Mucosa of descending colon (tissue), 3 donors: ENCODE results near the gene CAPN9. TPM values are rescaled to one million over a fixed set of nuclear protein-coding genes. Genes with fewer than 3 reads are reported as not detected.
A peak's percentile ranks its signal among the peaks of the same experiment; 100 is the strongest.

Experiments used
- ATAC-seq: fragments of 200-7000 bp; cut with Tn5 transposase; one replicate; pipeline ENCODE4 v1.9.1; 2020; ENCODE audit warnings: mild to moderate bottlenecking, moderate library complexity
- DNase-seq, 3 donors: peaks; one replicate each; pipeline ENCODE4 v3.0.0-alpha.2; 2020
- H3K36me3 ChIP-seq: fragments of 200-600 bp; one replicate; pipeline ENCODE4 v1.8.0; 2021; ENCODE audit warnings: low read depth, mild to moderate bottlenecking
- H3K4me1 ChIP-seq: fragments of 200-600 bp; one replicate; pipeline ENCODE4 v1.8.0; 2021; ENCODE audit warnings: low read depth, mild to moderate bottlenecking
- H3K4me3 ChIP-seq: fragments of 200-600 bp; one replicate; pipeline ENCODE4 v1.8.0; 2021; ENCODE audit warnings: mild to moderate bottlenecking
- H3K9me3 ChIP-seq: fragments of 200-600 bp; one replicate; pipeline ENCODE4 v1.8.0; 2021; ENCODE audit warnings: mild to moderate bottlenecking
- intact Hi-C, 2 donors: fragments of 100-400 bp; cut with DNase I in 1 of 2; cut with micrococcal nuclease in 1 of 2; formaldehyde crosslinking; loops; one replicate each; pipeline versions ENCODE4 v1.11.0 to v1.11.1; 2022; cut with DNase I, micrococcal nuclease
- total RNA-seq, 3 donors: library from RNA; stranded (reverse); fragmentation: NEBNext Ultra II Directional in 2 of 3; extraction: Animal tissue kit (Norgen Biotek cat#: 25700) in 2 of 3; gene quantifications; one replicate each; pipeline versions ENCODE4 v1.2.1 to v1.2.4, GENCODE V29; 2021 to 2023
- TF ChIP-seq, protein P1 (sequence below): fragments of 200-600 bp; IDR thresholded peaks from one replicate; pipeline ENCODE4 v1.8.0; 2022; ENCODE audit warnings: antibody characterized with exemption, mild to moderate bottlenecking
- donor health status: DM: no; HTN: no; CAD: no; lungs with moderate emphysema.
- donor health status: DM: no; HTN: no; CAD: no.
- donor health status: DM: no; HTN: yes; CAD: no.

The CAPN9 gene
- total RNA-seq, 3 donors from 2014 or later = 11.4 to 30.8 (median 28.8) TPM

DNA sequence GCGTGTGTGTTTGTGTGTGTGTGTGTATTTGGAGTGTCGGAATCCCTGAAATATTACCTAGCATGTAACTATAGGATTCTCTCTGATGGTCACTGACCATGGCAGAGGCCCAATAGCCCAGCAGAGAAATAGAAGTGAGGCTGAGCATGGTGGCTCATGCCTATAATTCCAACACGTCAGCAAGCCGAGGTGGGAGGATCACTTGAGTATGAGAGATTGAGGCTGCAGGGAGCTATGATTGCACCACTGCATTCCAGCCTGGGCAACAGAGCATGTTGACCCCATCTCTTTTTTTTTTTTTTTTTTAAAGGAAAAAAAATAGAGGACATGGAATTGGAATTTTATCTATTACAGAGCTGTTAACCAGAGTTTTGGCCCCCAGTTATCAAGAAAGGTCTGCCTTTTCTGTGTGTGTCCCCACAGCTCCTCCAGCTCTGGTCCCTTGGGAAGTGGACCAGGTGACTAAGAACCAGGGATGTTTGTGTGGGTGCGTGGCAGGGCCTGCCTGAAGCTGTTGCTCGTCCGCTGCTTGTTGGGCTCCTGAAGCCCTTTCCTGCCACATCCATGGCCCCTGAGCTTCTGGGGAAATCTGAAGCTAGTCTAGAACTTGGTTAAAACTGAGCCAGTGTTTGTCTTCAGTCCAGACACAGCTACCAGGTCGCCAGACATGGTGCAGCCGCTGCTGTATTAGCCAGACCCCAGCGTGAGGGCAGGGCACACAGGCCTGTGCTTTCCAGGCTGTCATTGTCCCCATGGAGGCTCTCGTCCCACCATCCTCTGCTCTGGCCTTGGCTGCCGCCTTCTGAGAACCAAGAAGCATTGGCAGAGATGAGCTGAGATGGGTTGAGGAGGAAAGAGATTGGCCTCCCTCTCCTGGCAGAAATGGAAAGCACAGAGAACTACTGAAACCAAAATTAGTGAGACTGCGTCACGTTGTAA is 25.5 kb downstream of the CAPN9 start:
- intact Hi-C loops = no loop called here
- ATAC-seq (peak; percentile 86), DNase-seq (peak in 2 of 3 donors; percentile 38 to 68)
- Histone ChIP-seq H3K4me3 (no peak overlapping the region), H3K9me3 (no peaks in the 10 kb centered on the region), H3K36me3 (no peaks in the 10 kb centered on the region), H3K4me1 (no peaks in the 10 kb centered on the region)
- TF ChIP-seq, protein P1, sequence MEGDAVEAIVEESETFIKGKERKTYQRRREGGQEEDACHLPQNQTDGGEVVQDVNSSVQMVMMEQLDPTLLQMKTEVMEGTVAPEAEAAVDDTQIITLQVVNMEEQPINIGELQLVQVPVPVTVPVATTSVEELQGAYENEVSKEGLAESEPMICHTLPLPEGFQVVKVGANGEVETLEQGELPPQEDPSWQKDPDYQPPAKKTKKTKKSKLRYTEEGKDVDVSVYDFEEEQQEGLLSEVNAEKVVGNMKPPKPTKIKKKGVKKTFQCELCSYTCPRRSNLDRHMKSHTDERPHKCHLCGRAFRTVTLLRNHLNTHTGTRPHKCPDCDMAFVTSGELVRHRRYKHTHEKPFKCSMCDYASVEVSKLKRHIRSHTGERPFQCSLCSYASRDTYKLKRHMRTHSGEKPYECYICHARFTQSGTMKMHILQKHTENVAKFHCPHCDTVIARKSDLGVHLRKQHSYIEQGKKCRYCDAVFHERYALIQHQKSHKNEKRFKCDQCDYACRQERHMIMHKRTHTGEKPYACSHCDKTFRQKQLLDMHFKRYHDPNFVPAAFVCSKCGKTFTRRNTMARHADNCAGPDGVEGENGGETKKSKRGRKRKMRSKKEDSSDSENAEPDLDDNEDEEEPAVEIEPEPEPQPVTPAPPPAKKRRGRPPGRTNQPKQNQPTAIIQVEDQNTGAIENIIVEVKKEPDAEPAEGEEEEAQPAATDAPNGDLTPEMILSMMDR = no peak

DNA sequence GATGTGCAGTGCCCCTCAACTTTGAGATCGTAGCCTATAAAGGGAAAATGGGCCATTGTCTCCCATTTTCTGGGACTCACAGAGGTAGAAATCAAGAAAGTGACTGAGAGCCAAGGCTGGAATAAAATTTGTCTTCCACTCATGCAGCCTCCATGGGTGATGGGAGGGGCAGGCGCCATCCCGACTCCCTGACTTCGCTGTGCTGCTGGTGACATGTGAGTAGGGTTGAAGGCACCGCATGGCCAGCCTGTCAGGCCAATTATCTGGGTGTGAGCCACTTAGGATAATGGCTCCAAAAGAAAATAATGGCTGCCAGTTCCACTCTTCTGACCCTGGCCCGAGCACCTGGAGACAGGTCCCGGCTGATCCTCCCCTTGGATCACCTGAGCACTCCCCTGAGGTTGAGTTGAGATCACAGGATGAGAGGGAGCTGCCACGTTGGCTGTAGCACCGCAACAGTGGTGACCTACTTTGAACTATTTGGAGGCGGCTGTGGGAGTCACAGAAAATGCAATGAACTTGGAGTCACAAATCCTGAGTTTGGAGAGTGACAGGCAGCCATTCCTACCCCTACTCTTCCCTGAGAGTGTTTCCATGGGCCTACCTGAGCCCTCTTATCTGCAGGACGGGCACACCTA is 26.3 kb downstream of the CAPN9 start:
- ATAC-seq = no peak
- no peaks in the 10 kb centered on the region for H3K4me1 ChIP-seq
- intact Hi-C loops = no loop called here
- H3K36me3 ChIP-seq = no peaks in the 10 kb centered on the region
- H3K4me3 ChIP-seq = no peak overlapping the region
- DNase-seq = no peak
- TF ChIP-seq, protein P1 = no peak
- no peaks in the 10 kb centered on the region for H3K9me3 ChIP-seq

DNA sequence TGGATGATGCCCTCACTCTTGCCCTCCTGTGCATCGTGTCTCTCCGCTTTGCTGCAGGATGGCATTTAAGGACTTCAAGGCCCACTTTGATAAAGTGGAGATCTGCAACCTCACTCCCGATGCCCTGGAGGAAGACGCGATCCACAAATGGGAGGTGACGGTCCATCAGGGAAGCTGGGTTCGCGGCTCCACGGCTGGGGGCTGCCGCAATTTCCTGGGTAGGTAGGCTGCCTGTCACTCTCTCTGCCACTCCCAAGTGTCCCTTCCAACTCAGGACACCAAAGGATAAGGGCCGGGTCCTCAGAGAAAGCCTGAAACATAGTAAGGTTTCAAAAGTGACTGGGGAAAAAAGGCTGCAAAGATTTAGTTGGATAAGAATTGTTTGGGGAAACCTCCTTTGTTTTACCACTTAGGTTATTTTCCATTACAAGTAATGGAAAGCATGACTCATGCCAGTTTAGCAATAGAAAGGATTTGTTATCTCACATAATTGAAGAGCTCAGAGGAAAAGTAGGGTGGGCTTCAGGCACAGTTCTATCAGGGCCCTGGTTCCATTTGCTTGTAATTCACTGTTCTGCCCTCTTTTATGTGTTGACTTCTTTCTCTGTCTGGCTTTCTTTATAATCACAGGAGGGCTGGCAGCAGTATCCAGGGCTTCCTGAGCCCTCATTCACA is 31.9 kb downstream of the CAPN9 start:
- no peak for DNase-seq
- no peaks in the 10 kb centered on the region for H3K4me1 ChIP-seq
- intact Hi-C loops = no loop called here
- no peaks in the 10 kb centered on the region for H3K9me3 ChIP-seq
- ATAC-seq = no peak
- TF ChIP-seq, protein P1 = no peak
- no peak overlapping the region for H3K4me3 ChIP-seq
- no peaks in the 10 kb centered on the region for H3K36me3 ChIP-seq

DNA sequence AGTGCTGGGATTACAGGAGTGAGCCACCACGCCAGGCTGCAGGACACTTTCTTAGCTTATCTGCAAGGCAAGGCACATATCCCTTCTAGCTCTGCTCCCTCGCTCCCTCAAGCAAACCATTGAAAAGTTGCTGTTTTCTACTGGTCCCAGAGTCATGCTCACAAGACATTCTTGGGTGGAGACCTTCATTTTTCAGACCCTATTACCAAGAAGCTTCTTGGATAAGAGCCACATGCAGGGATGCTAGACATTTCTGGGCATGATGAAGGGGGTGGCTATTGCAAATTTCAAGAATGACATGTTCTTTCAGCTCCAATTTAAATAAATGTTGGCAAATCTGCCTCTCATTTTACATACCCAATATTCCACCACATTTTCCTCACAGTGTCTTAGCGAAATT is 33.9 kb downstream of the CAPN9 start:
- TF ChIP-seq, protein P1 = no peak
- ATAC-seq (no peak), DNase-seq (no peak)
- no peaks in the 10 kb centered on the region for H3K36me3 ChIP-seq
- H3K9me3 ChIP-seq = no peaks in the 10 kb centered on the region
- intact Hi-C loops = no loop called here
- no peaks in the 10 kb centered on the region for H3K4me1 ChIP-seq
- no peak overlapping the region for H3K4me3 ChIP-seq

DNA sequence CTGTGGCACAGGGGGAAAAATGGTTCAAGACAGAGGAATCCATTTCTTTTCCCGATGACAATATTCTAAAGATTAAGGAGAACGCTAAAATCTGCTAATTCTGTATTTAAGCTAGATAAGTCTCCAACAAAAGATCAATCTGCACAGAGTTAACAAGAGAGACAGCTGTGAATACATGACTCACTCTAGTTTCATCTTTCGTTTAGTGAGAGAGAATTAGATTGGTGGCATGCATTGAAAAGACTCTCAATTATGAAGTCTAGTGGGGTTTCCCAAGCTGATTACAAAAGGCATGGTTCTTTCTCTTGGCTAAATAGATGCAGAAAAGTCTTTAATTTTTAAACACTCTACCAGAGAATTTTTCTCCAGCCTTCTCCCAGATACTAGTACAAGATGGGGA is 34.4 kb downstream of the CAPN9 start:
- Histone ChIP-seq H3K9me3 (no peaks in the 10 kb centered on the region), H3K36me3 (no peaks in the 10 kb centered on the region), H3K4me3 (no peak overlapping the region), H3K4me1 (no peaks in the 10 kb centered on the region)
- no peak for ATAC-seq
- DNase-seq = no peak
- TF ChIP-seq, protein P1 = no peak
- intact Hi-C loops = no loop called here
